H1 (cell line): ENCODE data around the gene H6PD. TPM values are rescaled to one million over a fixed set of nuclear protein-coding genes. Genes with fewer than 3 reads are reported as not detected.

Experiments used
- BACH1 ChIP-seq: IDR thresholded peaks from 2 replicates; pipeline ENCODE4 v1.6.1; 2012; ENCODE audit warnings: low read length, improper control_type of control experiment
- HDAC2 ChIP-seq, 2 experiments: fragments of 300-600 bp in 1 of 2; sonication (generic) in 1 of 2; IDR thresholded peaks; 2 replicates each; pipeline ENCODE4 v1.6.1; 2011 to 2012; ENCODE audit warnings: low read depth in 2 of 2, low read length in 2 of 2, mild to moderate bottlenecking in 2 of 2, moderate library complexity in 2 of 2, borderline replicate concordance in 1 of 2, inconsistent platforms in 1 of 2
- KDM5A ChIP-seq: fragments of 200-600 bp; IDR thresholded peaks from 2 replicates; pipeline ENCODE4 v1.7.1; 2012; ENCODE audit warnings: mild to moderate bottlenecking, low read length, inconsistent platforms, mixed read lengths
- NRF1 ChIP-seq: IDR thresholded peaks from 2 replicates; pipeline ENCODE4 v1.6.1; 2011; ENCODE audit warnings: mild to moderate bottlenecking, low read depth, low read length, improper control_type of control experiment
- RAD21 ChIP-seq, 2 experiments: IDR thresholded peaks in 1 of 2; conservative IDR thresholded peaks in 1 of 2; 2 replicates each; pipeline ENCODE4 v1.6.1; 2011; ENCODE audit warnings: low read depth in 2 of 2, low read length in 2 of 2, improper control_type of control experiment in 1 of 2, inconsistent platforms in 1 of 2, mild to moderate bottlenecking in 1 of 2, moderate library complexity in 1 of 2
- SIN3A ChIP-seq, 2 experiments: IDR thresholded peaks in 1 of 2; conservative IDR thresholded peaks in 1 of 2; 2 replicates each; pipeline ENCODE4 v1.6.1; 2011 to 2012; ENCODE audit warnings: low read length in 2 of 2, improper control_type of control experiment in 1 of 2, low read depth in 1 of 2, mild to moderate bottlenecking in 1 of 2
- SIRT6 ChIP-seq: IDR thresholded peaks from one replicate; pipeline ENCODE4 v1.7.1; 2012; ENCODE audit warnings: low read length, inconsistent platforms
- polyA plus RNA-seq, 7 experiments: library from polyadenylated mRNA; depleted of rRNA in 3 of 7; stranded (reverse) in 5 of 7; unstranded in 2 of 7; fragments of >200 nt in 5 of 7; fragments of 200-250 nt in 2 of 7; gene quantifications; 1 replicate in 5 of 7; 2 replicates in 1 of 7; 4 replicates in 1 of 7; pipeline versions ENCODE4 v1.2.1 to v1.2.3, GENCODE V29; 2011 to 2013; ENCODE audit warnings: missing spikeins in 2 of 7, mixed read lengths in 2 of 7
- total RNA-seq: library from RNA; stranded (reverse); fragmentation: NEBNext Ultra II Directional; extraction: Animal tissue kit (Norgen Biotek cat#: 25700); gene quantifications from 2 replicates; pipeline ENCODE4 v1.2.1, GENCODE V29; 2021
- TF ChIP-seq, protein P1 (sequence below): fragments of 300-600 bp; sonication (generic); IDR thresholded peaks from 2 replicates; pipeline ENCODE4 v1.7.1; 2012; ENCODE audit warnings: low read length, moderate library complexity, mild to moderate bottlenecking, inconsistent platforms; ENCODE audit not compliant: insufficient replicate concordance

The H6PD gene
- total and polyA plus RNA-seq, 2 of the 8 experiments (the other 6 are each of a cell fraction or from before 2014, with no cell fraction given), result 3.6 to 3.8 TPM

DNA sequence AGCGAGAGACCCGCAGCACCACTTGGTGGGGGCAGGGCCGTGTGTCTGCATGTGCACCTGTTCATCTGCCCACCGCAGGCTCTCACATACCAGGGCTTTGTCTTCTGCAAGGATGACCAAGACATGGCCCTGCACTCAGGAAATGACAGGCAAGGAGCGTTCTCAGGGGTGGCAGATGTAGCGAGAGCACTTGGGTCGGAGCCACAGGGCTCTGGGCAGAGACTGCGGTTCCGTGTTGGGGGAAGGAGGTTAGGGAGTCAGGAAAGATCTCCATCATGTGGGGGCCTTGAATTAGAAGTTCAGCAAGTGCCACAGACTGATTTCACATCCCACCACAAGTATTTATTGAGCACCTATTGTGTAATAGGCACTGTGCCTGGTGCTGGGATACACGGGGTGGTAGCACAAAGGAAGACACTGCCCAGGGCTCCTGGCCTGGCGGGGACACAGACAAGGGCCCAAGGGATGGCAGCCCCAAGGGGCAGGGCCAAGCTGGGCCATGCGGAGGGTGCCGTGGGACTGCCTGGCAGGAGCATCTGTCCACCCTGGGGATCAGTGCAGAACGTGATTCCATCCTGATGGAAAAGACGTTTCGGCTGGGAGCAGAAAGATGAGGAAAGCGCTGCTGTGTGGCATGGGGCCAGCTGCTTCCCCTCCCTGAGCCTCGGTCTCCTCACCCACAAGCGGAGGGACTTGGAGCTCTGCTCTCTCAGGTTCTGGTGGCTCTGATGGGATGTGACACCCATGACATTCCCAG is 46.7 kb downstream of the H6PD start (continued):
- TF ChIP-seq KDM5A (no peak), RAD21 (IDR thresholded peaks at IDR 0.05 in 1 of 2, conservative IDR thresholded peaks at IDR 0.05 in 1 of 2; ENCODE audit: low read depth in 2 of 2, low read length in 2 of 2) (no peak), NRF1 (no peak), SIN3A (conservative IDR thresholded peaks at IDR 0.05 in 1 of 2, IDR thresholded peaks at IDR 0.05 in 1 of 2; ENCODE audit: low read depth in 1 of 2, low read length in 2 of 2) (no peak), BACH1 (no peak), HDAC2 (IDR thresholded peaks at IDR 0.05; ENCODE audit: borderline replicate concordance in 1 of 2, low read depth in 2 of 2, low read length in 2 of 2) (no peak), SIRT6 (no peak)
- TF ChIP-seq, protein P1, sequence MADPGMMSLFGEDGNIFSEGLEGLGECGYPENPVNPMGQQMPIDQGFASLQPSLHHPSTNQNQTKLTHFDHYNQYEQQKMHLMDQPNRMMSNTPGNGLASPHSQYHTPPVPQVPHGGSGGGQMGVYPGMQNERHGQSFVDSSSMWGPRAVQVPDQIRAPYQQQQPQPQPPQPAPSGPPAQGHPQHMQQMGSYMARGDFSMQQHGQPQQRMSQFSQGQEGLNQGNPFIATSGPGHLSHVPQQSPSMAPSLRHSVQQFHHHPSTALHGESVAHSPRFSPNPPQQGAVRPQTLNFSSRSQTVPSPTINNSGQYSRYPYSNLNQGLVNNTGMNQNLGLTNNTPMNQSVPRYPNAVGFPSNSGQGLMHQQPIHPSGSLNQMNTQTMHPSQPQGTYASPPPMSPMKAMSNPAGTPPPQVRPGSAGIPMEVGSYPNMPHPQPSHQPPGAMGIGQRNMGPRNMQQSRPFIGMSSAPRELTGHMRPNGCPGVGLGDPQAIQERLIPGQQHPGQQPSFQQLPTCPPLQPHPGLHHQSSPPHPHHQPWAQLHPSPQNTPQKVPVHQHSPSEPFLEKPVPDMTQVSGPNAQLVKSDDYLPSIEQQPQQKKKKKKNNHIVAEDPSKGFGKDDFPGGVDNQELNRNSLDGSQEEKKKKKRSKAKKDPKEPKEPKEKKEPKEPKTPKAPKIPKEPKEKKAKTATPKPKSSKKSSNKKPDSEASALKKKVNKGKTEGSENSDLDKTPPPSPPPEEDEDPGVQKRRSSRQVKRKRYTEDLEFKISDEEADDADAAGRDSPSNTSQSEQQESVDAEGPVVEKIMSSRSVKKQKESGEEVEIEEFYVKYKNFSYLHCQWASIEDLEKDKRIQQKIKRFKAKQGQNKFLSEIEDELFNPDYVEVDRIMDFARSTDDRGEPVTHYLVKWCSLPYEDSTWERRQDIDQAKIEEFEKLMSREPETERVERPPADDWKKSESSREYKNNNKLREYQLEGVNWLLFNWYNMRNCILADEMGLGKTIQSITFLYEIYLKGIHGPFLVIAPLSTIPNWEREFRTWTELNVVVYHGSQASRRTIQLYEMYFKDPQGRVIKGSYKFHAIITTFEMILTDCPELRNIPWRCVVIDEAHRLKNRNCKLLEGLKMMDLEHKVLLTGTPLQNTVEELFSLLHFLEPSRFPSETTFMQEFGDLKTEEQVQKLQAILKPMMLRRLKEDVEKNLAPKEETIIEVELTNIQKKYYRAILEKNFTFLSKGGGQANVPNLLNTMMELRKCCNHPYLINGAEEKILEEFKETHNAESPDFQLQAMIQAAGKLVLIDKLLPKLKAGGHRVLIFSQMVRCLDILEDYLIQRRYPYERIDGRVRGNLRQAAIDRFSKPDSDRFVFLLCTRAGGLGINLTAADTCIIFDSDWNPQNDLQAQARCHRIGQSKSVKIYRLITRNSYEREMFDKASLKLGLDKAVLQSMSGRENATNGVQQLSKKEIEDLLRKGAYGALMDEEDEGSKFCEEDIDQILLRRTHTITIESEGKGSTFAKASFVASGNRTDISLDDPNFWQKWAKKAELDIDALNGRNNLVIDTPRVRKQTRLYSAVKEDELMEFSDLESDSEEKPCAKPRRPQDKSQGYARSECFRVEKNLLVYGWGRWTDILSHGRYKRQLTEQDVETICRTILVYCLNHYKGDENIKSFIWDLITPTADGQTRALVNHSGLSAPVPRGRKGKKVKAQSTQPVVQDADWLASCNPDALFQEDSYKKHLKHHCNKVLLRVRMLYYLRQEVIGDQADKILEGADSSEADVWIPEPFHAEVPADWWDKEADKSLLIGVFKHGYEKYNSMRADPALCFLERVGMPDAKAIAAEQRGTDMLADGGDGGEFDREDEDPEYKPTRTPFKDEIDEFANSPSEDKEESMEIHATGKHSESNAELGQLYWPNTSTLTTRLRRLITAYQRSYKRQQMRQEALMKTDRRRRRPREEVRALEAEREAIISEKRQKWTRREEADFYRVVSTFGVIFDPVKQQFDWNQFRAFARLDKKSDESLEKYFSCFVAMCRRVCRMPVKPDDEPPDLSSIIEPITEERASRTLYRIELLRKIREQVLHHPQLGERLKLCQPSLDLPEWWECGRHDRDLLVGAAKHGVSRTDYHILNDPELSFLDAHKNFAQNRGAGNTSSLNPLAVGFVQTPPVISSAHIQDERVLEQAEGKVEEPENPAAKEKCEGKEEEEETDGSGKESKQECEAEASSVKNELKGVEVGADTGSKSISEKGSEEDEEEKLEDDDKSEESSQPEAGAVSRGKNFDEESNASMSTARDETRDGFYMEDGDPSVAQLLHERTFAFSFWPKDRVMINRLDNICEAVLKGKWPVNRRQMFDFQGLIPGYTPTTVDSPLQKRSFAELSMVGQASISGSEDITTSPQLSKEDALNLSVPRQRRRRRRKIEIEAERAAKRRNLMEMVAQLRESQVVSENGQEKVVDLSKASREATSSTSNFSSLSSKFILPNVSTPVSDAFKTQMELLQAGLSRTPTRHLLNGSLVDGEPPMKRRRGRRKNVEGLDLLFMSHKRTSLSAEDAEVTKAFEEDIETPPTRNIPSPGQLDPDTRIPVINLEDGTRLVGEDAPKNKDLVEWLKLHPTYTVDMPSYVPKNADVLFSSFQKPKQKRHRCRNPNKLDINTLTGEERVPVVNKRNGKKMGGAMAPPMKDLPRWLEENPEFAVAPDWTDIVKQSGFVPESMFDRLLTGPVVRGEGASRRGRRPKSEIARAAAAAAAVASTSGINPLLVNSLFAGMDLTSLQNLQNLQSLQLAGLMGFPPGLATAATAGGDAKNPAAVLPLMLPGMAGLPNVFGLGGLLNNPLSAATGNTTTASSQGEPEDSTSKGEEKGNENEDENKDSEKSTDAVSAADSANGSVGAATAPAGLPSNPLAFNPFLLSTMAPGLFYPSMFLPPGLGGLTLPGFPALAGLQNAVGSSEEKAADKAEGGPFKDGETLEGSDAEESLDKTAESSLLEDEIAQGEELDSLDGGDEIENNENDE, result no peak
